ENCODE data around the gene NEDD8.

DNA sequence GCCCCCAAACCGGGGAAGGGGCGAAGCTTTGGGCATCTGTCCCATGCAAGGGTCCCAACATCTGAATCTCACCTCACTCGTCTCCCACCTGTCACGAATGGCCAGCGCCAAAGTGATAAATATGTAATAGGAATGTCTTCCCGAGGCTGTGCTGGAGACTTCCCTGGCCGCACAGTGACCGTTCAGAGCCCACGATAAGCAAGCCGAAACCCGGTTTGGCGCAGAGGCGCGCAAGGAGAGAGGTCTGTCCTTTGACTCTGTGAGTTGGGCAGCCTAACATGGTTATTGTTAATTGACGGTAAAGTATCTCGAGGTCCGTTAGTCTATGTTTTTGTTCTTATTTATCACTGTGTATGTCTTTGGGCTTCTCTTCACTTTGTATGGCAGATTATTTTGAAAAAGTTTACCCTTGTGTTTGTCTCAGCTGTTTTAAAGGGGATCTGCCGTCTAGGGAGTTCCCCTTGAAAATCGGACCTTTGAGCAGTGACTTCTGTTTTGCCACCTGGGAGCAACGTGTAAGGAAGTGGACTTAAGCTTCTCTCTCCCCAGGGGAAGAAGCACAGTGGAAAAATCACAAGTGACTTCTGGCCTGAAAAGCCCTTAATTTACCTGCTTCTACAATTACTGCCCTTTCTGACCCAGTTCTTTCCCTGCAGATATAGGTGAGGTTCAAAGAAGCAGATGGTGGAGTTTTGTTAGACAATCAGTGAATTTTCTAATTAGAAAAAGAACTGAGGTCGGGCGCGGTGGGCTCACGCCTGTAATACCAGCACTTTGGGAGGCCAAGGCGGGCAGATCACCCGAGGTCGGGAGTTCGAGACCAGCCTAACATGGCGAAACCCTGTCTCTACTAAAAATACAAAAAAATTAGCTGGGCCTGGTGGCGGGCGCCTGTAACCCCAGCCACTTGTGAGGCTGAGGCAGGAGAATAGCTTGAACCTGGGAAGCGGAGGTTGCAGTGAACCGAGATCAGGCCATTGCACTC lies 35.8 kb downstream of the NEDD8 start:
- TF ChIP-seq CTCF (conservative IDR thresholded peaks at IDR 0.05; ENCODE audit: low read depth, low read length) (no peak), EZH2phosphoT487 (IDR thresholded peaks at IDR 0.05; ENCODE audit: borderline replicate concordance, low read length) (no peak)
